HG03342 (cell line): ENCODE results near the gene EGR2.

Source experiments
- ATAC-seq: cut with Tn5 transposase; IDR thresholded peaks from one replicate; pipeline ENCODE4 v1.9.1; 2021; ENCODE audit warnings: mild to moderate bottlenecking, moderate library complexity; ENCODE audit not compliant: unreplicated experiment

The EGR2 gene

GRCh38 chr10:62818426-62819011 is 2.4 kb upstream of the EGR2 start:
- no peak for ATAC-seq

DNA sequence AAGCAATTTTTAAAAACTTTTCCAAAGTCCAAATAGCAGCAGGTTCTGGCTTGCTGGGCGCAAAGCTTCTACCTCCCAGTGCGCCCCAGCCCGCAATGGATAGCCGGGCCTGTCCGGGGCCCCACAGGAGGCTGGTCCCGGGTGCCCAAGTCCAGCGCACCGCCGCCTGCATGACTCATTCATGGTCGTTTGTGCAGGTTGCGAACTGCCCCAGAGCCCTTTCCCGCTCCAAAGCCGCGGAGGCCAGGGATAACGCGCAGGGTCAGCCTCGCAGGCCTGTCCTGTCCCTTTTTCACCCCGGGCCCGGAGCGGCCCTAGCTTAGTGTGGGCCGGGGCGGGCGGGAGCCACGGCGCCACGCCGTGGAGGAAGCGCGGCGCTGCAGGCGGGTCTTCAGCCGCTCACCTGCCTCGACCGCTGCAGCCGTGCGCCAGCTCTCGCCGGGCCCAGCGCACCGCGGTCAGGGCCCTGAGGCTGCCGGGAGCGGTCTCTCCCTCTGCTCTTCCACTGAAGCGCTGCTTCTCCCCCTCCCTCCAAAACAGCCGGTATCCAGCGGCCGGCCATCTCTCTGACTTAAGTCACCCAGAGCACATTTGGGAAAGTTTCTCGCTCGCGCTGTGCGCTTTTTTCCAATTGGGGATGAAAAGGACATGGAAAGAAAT is 1.7 kb upstream of the EGR2 start:
- peak; percentile 35 for ATAC-seq

DNA sequence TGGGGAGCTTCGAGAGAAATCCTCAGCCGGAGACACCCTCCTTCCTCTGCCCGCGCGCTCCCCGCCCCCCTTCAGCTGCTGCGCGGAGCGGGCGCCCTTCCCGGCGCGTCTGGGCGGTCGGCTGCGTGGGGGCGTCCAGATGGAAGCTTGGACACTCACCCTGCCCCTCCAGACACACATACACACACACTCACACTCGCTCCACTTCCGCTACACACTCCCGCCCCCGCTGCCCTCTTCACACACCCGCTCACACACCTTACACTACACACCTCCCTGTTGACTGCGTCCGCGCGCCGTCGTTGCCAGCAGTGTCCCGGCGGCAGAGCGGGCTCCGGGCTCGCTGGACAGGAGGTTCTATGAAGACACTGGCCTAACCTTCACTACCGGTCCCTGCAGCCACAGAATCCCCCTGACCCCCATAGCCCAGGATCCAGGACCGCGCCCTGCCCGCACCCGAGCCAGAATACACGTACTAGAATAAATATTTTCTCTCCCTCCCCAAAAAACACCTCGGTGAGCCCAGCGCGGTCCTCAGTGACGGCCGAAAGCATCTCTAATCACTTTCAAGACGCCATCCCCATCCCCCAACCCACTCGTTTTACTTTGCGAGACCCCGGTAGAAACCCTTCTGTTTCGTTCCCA is 1.1 kb upstream of the EGR2 start:
- ATAC-seq = peak; percentile 19

- no peak for ATAC-seq
Measured at GRCh38 chr10:62816076-62816330, 163 bp downstream of the EGR2 start.

DNA sequence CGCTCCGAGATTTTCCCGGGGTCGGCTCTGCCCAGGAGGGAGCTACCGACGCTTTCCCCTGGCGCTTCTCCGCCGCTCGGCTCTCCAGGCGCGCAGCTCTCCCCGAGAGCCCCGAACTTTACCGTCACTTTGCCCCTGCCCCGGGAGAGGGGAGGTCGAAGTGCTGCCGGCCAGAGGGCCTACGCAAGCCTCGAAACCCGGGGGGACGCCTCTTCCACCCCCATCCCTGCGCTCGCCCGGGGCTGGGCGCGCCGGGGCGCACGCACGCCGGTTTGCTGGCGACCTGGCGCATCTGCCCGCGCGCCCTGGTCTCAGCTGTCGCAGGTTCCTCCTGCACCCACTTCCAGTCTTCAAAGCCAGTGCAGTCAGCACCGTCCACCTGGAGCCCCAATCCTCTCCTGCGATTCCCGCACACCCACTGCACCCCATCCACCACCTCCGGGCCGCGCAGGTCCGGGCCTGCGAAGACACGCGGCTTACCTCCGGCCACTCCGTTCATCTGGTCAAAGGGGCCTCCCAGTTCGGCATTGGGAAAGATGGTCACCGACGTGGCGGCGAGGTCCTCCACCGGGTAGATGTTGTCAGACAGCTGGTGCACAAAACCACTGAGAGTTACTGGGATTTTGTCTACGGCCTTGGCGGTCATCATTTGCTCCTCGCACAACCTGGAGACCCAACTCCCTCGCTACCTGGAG is 638 bp downstream of the EGR2 start:
- ATAC-seq = no peak

DNA sequence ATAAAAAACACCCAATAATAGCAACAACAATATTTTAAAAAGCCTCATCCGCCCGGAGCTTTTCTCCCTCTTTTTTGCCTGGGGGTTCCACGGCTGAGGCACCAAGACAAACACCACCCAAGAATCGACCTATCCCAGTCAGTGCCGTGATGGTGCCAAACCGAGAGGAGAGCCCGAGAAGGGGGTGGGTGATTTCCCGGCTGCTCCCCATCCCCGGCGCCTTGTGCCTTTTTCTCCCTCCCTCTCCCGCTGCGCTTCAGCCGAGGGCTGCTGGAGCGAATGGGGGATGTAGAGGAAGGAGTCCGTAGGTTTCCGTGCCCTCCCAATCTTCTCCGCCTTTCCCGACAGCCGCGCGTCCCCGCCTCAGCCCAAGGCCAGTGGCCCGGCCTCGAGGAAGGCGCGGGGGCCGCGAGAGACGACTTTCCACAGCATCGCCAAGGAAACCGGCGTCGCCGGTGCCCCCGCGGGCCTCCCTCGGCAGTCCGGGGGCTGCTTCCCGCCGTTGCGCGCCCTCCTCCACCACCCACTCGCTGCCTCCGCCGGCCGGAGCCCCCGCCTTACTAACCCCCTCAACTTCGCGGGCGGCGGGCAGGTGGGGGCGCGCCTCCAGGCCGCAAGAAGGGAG is 1.3 kb downstream of the EGR2 start:
- ATAC-seq = no peak

DNA sequence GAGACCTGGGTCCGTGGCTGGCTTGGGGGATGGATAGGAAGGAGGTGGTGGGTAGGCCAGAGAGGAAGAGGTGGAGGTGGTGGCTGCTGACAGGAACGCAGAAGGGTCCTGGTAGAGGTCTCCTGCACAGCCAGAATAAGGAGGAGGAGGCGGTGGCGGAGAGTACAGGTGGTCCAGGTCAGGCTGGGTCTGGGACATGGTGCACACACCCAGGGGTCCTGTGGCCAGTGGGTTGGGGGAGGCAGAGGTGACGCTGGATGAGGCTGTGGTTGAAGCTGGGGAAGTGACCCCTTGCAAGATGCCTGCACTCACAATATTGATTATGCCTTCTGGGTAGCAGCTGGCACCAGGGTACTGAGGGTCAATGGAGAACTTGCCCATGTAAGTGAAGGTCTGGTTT is 2.2 kb downstream of the EGR2 start:
- no peak for ATAC-seq

GRCh38 chr10:62813453-62813852 is 2.7 kb downstream of the EGR2 start:
- ATAC-seq = no peak

- no peak for ATAC-seq
Measured at GRCh38 chr10:62812672-62813439, 3.3 kb downstream of the EGR2 start.

DNA sequence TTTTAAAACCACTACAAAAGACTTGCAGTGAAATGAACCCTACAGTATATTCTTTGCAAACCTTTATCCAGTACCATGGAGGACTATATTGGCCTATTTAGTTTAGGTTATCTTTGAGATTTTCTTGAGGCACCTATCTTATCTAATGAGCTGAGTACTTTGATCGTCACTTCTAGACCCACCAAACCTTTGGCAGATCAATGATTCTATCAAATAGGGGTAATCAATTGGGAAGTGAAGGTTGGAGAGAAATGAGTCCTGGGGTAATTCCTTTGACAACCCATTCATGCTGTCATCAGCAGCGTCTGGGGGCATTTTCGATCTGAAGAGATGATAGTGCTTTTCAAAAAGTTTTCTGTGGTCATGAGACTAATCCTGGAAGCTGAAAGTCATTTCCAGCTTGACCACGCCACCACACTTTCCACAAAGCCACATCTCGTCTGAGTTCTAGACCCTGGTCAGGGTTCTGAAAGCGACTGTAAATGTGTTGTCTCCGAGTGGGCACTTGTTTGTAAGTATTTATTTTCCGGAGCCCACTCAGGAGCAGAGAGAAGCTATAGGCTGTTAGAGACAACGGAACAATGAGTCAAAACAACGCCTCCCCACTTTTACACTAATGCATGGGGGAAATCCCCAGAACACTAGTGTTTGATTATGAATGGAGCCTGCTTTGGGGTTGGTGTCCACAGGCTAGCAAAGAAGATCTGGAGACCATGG is 4.8 kb downstream of the EGR2 start:
- peak; percentile 39 for ATAC-seq

DNA sequence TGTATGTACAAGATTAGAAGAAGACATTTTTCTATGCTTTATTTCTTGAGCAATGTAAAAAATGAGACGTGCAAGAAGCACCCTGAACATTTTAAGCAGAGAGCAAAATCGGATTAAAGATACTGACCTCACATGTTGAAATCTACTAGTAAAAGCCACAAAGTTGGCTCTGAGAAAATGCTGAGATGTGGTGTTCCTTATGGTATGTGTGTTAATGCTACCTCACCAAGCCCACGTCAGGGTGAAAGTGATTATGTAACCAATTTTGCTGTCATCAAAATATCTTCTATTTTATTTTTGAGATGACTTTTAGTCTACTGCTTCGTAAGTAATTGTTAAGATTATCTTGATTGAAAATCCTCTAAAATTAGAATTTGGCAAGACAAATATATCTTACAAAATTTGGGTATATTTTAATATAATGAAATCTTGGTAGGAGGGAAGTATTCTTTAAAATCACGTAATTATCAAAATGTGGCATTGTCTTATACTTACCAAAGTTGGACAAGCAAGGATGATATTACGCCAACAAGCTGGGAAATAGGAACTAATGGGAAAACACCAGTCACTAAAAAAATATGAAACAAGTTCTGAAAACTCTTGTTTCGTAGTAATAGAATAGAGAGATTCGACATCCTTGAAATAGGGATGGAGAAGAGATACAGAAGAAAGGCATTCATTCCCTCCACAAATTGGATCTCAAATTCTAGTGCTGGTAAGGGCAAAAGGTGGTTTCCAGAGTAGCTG is 5.8 kb downstream of the EGR2 start:
- ATAC-seq = no peak

DNA sequence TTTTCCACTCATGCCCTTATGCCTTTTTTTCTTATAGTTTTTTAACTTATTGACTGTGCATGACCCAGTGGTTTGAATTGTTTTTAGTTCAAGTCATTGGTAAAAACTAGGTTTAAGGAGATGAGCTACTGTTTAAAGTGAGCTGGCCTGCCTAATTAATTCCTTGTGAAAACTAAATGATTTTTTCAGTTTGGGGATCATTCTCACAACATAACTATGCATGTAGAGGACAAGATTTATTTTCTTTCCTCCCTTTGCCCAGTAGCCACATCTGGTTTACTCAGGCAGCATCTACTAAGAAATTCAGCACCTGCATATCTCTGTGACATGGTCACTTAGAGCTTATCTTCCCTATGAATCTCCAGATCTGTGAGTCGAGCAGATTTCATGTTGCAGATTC is 9.9 kb downstream of the EGR2 start:
- ATAC-seq = no peak

GRCh38 chr10:62805231-62806099 is 10.7 kb downstream of the EGR2 start:
- peak; percentile 27 for ATAC-seq

GRCh38 chr10:62804356-62805230 is 11.6 kb downstream of the EGR2 start, which contains the start of gene ADO:
Gene ADO (plus strand): TSS chr10:62804720. CDS start chr10:62805060, 340 bp downstream.
- ATAC-seq = peak; percentile 87

GRCh38 chr10:62803724-62804355 is 12.3 kb downstream of the EGR2 start:
- peak; percentile 1 for ATAC-seq

DNA sequence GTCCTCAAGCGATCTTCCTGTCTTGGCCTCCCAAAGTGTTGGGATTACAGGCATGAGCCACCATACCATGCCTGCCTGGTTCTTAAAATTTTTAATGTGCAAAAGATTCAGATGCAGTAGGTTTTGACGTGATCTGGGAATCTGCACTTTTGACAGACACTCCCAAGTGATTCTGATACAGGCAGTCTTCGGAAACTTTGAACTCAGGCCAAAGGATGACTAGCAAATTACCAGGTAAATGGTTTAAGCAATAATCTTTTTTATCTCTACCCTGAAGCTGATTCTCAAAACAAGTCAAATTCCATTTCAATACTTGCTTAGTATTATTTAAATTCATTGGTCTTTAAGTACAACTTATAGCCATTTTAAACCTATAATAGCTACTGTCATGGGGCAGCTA is 14.3 kb downstream of the EGR2 start:
- no peak for ATAC-seq

- ATAC-seq = no peak
Measured at GRCh38 chr10:62796896-62797295, 19.3 kb downstream of the EGR2 start.
